A673 (cell line): ENCODE measurements around the gene PPP1R2.

ENCODE experiments used
- CTCF ChIP-seq: fragments of 300-800, 200-600 bp; sonication (generic); conservative IDR thresholded peaks from 2 replicates; pipeline ENCODE4 v1.5.1; 2017; ENCODE audit warnings: low read depth, mild to moderate bottlenecking, antibody characterized with exemption, low read length, moderate library complexity, mixed read lengths
- EZH2 ChIP-seq: fragments of 200-600 bp; sonication (generic); IDR thresholded peaks from 2 replicates; pipeline ENCODE4 v1.6.1; 2017; ENCODE audit warnings: borderline replicate concordance, low read depth, mild to moderate bottlenecking, mixed read lengths, antibody characterized with exemption, low read length; ENCODE audit not compliant: poor library complexity, severe bottlenecking

DNA sequence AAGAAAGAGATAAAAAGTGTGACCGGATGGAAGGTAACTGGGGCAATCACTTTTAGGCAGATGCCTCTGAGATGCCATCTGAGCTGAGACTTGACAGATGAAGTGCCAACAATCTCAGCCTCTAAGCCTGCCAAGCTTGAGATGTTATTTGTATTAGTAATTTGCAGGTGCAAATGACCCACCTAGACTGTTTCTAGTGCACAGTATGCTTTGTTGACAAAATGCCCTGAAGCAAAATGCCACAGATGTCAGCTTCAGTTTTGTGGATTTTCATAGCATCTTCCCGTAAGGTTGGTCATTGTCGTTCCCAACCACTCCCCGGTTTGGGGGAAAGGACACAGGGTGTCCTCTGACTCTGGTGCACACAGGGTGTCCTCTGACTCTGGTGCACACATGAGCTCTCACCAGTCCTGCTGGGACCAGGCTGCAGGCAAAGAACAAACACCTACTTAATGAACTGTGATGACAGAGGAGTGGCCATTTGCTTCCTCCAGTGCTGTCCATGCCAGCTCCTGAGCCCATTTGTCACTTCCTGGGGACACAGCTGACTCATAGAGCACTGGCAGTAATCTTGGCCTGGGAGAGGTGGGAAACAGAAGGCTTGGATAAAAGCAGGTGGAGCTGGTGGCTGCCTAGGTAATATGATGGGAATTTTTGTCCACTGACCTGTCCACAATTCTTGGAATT, 16.7 kb upstream of the PPP1R2 start:
- TF ChIP-seq CTCF (no peak), EZH2 (no peak)
